ENCODE results near the gene TRAF2. TPM values are rescaled to one million over a fixed set of nuclear protein-coding genes. Genes with fewer than 3 reads are reported as not detected.

TRAF2 gene
- total RNA-seq, 1 donor from 2014 or later: 14.4 TPM

DNA sequence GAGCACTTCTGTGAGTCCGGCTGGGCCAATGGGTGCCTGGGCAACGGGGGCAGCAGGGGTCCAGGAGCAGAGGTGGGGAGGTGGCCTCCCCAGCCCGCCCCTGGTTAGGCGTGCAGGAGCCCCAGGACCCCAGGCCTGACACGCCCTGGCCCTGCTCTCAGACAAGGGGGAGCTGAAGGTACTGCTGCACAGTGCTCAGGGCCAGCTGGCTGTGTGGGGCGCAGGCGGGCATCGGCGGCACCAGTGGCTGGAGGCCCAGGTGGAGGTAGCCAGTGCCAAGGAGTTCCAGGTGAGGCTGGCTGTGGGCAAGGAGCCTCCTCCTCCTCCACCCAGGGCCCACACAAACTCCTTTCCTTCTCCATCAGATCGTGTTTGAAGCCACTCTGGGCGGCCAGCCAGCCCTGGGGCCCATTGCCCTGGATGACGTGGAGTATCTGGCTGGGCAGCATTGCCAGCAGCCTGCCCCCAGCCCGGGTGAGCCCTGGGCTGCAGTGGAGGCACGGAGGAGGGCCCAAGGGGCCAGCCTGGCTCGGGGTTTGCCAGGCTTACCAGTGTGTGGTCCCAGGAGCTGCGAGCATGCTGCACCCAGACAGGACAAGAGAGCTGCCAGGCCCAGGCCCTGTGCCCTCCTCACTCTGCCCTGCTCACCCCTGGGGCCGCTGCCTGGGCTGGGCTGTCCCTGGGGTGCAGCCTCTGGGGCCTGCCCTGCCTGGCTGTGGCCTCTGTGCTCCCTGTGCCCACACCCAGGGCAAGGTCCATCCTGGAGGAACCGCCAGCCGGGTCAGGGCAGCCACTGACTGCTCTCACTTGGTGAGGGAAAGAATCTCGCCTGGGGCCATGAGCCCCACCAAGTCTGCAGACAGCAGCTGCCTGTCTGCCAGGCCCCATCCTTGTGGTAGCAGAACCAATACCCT lies 27.2 kb upstream of the TRAF2 start:
- Histone ChIP-seq H3K79me2 (ENCODE audit: insufficient read depth, low read length) (peaks cover 8% of the 10 kb centered on the region), H3K4me1 (ENCODE audit: insufficient read depth, low read length) (peaks cover 6% of the 10 kb centered on the region), H4K20me1 (ENCODE audit: insufficient read depth, low read length) (peaks cover 46% of the 10 kb centered on the region), H3K27me3 (ENCODE audit: insufficient read depth, low read length) (no peaks in the 10 kb centered on the region), H3K4me3 (ENCODE audit: insufficient read depth, low read depth, low read length) (no peak overlapping the region), H3K9me3 (ENCODE audit: insufficient read depth, low read depth, low read length) (no peaks in the 10 kb centered on the region), H2AFZ (ENCODE audit: low read depth, low read length) (no peak overlapping the region), H3K4me2 (ENCODE audit: low read length) (no peak overlapping the region), H3K9ac (ENCODE audit: low read length) (no peak overlapping the region), H3K27ac (ENCODE audit: low read depth, low read length) (no peak overlapping the region), H3K36me3 (ENCODE audit: insufficient read depth, low read length) (peaks cover 4% of the 10 kb centered on the region)
- no peaks in the 10 kb centered on the region for H3K36me3 Mint-ChIP-seq (ENCODE audit: low read depth, unreplicated experiment)
- H3K4me3 Mint-ChIP-seq (ENCODE audit: unreplicated experiment): no peak overlapping the region
- no peaks in the 10 kb centered on the region for H3K27me3 Mint-ChIP-seq (ENCODE audit: low read depth, unreplicated experiment)
- peaks cover 2% of the 10 kb centered on the region for H3K4me1 Mint-ChIP-seq (ENCODE audit: low read depth, unreplicated experiment)
- H3K27ac Mint-ChIP-seq (ENCODE audit: unreplicated experiment): no peak overlapping the region
- no peaks in the 10 kb centered on the region for H3K9me3 Mint-ChIP-seq (ENCODE audit: unreplicated experiment)
- DNase-seq (ENCODE audit: low read depth): no peak
- TF ChIP-seq, protein P1, sequence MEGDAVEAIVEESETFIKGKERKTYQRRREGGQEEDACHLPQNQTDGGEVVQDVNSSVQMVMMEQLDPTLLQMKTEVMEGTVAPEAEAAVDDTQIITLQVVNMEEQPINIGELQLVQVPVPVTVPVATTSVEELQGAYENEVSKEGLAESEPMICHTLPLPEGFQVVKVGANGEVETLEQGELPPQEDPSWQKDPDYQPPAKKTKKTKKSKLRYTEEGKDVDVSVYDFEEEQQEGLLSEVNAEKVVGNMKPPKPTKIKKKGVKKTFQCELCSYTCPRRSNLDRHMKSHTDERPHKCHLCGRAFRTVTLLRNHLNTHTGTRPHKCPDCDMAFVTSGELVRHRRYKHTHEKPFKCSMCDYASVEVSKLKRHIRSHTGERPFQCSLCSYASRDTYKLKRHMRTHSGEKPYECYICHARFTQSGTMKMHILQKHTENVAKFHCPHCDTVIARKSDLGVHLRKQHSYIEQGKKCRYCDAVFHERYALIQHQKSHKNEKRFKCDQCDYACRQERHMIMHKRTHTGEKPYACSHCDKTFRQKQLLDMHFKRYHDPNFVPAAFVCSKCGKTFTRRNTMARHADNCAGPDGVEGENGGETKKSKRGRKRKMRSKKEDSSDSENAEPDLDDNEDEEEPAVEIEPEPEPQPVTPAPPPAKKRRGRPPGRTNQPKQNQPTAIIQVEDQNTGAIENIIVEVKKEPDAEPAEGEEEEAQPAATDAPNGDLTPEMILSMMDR (IDR thresholded peaks at IDR 0.05; ENCODE audit: insufficient read depth, low read depth, low read length): no peak
- no peak for TF ChIP-seq EZH2 (IDR thresholded peaks at IDR 0.05; ENCODE audit: insufficient read depth, low read length)
- no peak for FAIRE-seq

DNA sequence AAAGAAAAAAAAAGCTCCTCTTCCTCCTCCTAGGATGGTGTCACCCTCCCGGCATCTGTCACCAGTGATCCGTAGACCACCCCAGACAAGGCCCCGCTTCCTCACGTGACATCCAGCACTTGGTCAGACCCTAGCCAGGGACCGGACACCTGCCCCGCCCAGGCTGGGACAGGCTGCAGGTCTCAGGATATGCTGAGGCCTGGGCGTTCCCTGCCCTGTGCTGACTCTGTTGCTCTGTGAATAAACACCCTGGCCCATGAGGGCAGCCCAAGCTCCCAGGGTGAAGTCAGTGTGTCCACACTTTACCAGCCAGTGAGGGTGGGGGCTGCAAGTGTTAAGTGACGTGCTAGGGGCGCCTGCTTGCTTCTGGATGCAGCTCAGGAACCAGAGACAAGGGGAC lies 25.8 kb upstream of the TRAF2 start:
- H3K36me3 ChIP-seq (ENCODE audit: insufficient read depth, low read length): peaks cover 4% of the 10 kb centered on the region
- Mint-ChIP-seq H3K4me1 (ENCODE audit: low read depth, unreplicated experiment) (peaks cover 6% of the 10 kb centered on the region), H3K27ac (ENCODE audit: unreplicated experiment) (no peak overlapping the region), H3K36me3 (ENCODE audit: low read depth, unreplicated experiment) (peaks cover 1% of the 10 kb centered on the region), H3K27me3 (ENCODE audit: low read depth, unreplicated experiment) (no peaks in the 10 kb centered on the region), H3K9me3 (ENCODE audit: unreplicated experiment) (no peaks in the 10 kb centered on the region), H3K4me3 (ENCODE audit: unreplicated experiment) (no peak overlapping the region)
- no peak overlapping the region for H3K9ac ChIP-seq (ENCODE audit: low read length)
- no peak overlapping the region for H3K27ac ChIP-seq (ENCODE audit: low read depth, low read length)
- FAIRE-seq: no peak
- no peak overlapping the region for H2AFZ ChIP-seq (ENCODE audit: low read depth, low read length)
- no peaks in the 10 kb centered on the region for H3K27me3 ChIP-seq (ENCODE audit: insufficient read depth, low read length)
- peaks cover 58% of the 10 kb centered on the region for H4K20me1 ChIP-seq (ENCODE audit: insufficient read depth, low read length)
- H3K4me1 ChIP-seq (ENCODE audit: insufficient read depth, low read length): peaks cover 13% of the 10 kb centered on the region
- TF ChIP-seq EZH2 (IDR thresholded peaks at IDR 0.05; ENCODE audit: insufficient read depth, low read length): no peak
- TF ChIP-seq, protein P1 (IDR thresholded peaks at IDR 0.05; ENCODE audit: insufficient read depth, low read depth, low read length): no peak
- DNase-seq (ENCODE audit: low read depth): no peak
- no peak overlapping the region for H3K4me3 ChIP-seq (ENCODE audit: insufficient read depth, low read depth, low read length)
- no peak overlapping the region for H3K4me2 ChIP-seq (ENCODE audit: low read length)
- H3K9me3 ChIP-seq (ENCODE audit: insufficient read depth, low read depth, low read length): no peaks in the 10 kb centered on the region
- peaks cover 21% of the 10 kb centered on the region for H3K79me2 ChIP-seq (ENCODE audit: insufficient read depth, low read length)

All from astrocyte (in vitro differentiated cells and primary cell).